Astrocyte of the cerebellum (primary cell): Measurements from ENCODE around the gene RPP40.

Experiments
- DNase-seq: peaks from one replicate; pipeline ENCODE4 v3.0.0-alpha.2; 2011; ENCODE audit warnings: low read depth
- H3K4me3 ChIP-seq: 2 replicates; pipeline ENCODE4 v1.5.1; 2011; ENCODE audit warnings: mild to moderate bottlenecking, low read depth, low read length, moderate library complexity
- in situ Hi-C: cut with HindIII; loops from 2 replicates; pipeline ENCODE4 v1.10.0; 2017; ENCODE audit warnings: low sequenced_read_pairs
- TF ChIP-seq, protein P1 (sequence below): IDR thresholded peaks from 2 replicates; pipeline ENCODE4 v1.5.1; 2012; ENCODE audit warnings: low read length, low read depth, moderate library complexity, mild to moderate bottlenecking; ENCODE audit errors: missing control alignments

RPP40 gene

DNA sequence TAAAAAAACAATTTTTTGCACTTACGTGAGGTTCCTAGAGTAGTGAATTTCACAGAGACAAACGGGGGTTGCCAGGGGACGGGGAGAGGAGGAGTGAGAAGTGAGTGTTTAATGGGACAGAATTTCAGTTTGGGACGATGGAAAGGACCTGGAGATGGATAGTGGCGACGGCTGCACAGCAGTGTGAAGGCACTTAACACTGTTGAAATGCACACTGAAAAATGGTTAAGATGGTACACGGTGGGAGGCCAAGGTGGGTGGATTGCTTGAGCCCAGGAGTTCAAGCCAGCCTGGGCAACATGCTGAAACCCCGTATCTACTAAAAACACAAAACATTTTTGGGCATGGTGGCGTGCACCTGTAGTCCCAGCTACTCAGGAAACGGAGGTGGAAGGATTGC, 31.4 kb downstream of the RPP40 start:
- in situ Hi-C loops, result no loop called here
- DNase-seq, result no peak
- TF ChIP-seq, protein P1, sequence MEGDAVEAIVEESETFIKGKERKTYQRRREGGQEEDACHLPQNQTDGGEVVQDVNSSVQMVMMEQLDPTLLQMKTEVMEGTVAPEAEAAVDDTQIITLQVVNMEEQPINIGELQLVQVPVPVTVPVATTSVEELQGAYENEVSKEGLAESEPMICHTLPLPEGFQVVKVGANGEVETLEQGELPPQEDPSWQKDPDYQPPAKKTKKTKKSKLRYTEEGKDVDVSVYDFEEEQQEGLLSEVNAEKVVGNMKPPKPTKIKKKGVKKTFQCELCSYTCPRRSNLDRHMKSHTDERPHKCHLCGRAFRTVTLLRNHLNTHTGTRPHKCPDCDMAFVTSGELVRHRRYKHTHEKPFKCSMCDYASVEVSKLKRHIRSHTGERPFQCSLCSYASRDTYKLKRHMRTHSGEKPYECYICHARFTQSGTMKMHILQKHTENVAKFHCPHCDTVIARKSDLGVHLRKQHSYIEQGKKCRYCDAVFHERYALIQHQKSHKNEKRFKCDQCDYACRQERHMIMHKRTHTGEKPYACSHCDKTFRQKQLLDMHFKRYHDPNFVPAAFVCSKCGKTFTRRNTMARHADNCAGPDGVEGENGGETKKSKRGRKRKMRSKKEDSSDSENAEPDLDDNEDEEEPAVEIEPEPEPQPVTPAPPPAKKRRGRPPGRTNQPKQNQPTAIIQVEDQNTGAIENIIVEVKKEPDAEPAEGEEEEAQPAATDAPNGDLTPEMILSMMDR, result no peak

DNA sequence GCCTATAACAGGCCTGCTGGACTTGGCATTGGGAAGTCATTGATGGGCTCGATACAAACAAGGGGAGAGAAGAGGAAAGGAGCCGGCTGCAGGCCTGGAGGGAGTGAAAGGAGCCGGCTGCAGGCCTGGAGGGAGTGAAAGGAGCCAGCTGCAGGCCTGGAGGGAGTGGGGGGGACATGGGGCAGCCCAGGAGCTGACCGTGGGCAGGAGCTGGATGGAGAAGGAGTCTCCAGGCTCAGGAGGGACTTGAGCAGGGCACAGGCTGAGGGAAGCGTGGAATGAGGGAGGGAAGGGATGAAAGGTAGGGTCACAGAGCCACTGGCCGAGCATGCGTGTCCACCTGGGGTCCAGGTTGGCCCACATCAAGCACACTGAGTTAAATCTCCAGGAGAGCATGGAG, 32.0 kb downstream of the RPP40 start:
- no peak overlapping the region for H3K4me3 ChIP-seq
- in situ Hi-C loops, result no loop called here
- no peak for DNase-seq
- TF ChIP-seq, protein P1, result no peak

More for the DNA sequence above, 31.4 kb downstream of the RPP40 start:
- no peak overlapping the region for H3K4me3 ChIP-seq

DNA sequence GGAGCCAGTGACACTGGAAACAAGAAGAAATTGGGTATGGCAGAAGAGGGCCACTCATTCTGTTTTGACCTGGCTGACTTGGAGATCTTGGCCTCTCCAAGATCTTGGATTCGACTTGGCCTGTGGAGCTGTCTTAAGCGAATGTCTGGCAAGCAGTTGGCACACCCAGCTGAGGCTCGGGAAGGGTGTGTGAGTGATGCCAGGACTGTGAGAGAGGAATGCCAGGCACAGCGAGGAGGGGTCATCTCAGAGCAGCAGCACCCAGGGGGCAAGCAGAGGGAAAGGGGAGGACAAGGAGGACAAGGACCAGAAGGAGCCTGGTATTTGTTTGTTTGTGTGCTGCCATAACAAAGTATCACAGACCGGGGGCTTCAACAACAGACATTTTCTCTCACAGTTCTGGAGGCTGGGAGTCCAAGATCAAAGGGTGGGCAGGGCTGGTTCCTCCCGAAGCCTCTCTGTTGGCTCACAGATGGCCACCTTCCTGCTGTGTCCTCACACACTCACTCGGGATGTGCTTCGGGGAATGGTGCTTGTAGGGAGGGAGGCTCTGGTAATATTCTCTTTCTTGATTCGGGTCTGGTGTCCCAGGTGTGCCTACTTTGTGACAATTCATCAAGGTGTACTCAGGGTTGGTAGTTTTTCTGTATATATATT, 33.0 kb downstream of the RPP40 start:
- no peak overlapping the region for H3K4me3 ChIP-seq
- DNase-seq, result no peak
- TF ChIP-seq, protein P1, result no peak
- in situ Hi-C loops, result no loop called here

DNA sequence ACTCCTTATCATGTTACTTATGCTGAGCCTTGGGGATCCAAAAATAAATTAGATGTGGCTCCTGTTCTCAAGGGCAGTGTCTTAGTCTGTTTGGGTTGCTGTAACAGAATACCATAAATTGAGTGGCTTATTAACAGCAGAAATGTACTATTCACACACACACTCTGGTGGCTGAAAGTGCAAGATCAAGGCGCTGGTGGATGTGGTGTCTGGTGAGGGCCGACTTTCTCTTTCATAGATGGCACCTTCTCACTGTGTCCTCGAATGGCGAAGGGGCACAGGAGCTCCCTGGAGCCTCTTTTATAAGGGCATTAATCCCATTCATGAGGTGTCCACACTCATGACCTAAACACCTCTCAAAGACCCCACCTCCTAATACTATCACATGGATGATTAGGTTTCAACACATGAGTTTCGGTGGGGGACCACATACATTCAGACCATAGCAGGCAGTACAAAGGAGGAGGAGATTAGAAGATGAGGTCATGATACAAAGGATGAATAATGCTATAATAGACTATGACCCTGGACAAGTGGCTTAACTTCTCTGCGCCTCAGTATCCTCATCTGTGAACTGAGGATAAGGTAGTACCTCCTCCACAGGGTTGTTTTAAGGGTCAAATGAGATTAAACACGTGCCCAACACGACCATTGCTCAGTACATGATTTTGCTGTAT, 34.1 kb downstream of the RPP40 start:
- DNase-seq, result no peak
- H3K4me3 ChIP-seq, result no peak overlapping the region
- TF ChIP-seq, protein P1, result no peak
- in situ Hi-C loops, result no loop called here

DNA sequence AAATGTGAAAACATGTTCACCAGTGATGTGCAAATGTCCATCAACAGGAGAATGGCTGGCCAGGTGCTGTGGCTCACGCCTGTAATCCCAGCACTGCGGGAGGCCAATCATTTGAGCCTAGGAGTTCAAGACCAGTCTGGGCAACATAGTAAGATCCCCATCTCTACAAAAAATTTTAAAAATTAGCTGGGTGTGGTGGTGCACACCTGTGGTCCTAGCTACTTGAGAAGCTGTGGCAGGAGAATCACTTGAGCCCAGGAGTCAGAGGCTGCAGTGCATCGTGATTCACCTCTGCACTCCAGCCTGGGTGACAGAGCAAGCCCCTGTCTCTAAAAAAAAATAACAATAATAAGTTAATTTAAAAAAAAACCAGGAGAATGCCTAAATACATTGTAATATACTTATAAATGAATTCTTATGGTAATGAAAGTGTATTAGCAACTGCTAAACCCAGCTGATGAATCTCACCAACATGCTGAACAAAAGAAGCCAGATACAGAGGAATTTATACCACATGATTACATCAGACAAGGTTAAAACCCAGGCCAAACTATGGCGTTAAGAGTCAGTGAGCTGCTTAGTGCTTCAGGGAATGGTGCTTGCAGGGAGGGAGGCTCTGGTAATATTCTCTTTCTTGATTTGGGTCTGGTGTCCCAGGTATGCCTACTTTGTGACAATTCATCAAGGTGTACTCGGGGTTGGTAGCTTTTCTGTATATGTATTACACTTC, 36.4 kb downstream of the RPP40 start:
- in situ Hi-C loops, result no loop called here
- H3K4me3 ChIP-seq, result no peak overlapping the region
- TF ChIP-seq, protein P1, result no peak

DNA sequence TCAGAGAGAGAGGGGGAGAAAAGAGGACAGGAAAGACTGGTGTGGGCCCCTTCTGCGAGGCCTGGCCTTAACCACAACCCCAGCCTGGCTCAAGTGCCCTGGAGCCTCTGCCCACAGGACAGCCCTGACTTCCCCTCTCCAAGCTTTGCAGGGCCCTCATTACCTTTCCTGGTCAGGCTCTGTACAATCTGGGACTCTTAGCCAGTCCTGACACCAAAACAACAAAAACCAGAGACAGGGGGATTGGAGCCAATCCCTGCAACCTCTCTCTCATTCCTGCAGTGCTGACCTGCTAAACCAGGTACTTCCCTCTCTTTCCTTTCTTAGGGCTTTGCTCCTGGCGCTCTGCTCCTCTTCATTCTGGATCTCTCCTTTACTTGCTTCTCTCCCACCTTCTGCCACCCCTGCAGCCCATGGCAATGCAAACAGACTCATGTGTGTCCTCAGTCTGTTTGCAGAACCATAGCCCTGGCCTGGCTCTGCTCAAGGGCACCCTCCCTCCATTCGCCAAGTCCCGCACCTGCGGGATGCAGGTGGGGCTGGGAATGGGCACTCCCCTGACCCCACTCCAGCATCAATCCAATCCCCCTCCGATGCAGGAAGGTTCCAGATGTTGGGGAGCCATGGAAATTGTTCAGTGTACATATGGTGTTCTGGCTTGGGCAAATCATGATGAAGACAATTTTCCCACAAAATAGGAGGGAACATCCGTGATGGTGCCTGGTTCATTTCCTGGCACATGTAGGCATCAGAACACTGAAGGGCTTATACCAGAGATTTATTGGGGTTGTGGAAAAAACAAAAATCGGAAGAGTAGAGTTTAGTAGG, 38.1 kb downstream of the RPP40 start:
- TF ChIP-seq, protein P1, result no peak
- H3K4me3 ChIP-seq, result no peak overlapping the region
- in situ Hi-C loops, result no loop called here
- DNase-seq, result no peak

More for the DNA sequence above, 36.4 kb downstream of the RPP40 start:
- DNase-seq, result no peak
